SU-DHL-6 (cell line): ENCODE results near the gene LARGE2.

Experiments
- H2AFZ ChIP-seq: fragments of 200-600 bp; sonication (generic); 2 replicates; pipeline ENCODE4 v1.6.1; 2014; ENCODE audit warnings: low read depth, mild to moderate bottlenecking, moderate library complexity, mixed read lengths, antibody characterized with exemption, low read length; ENCODE audit not compliant: severe bottlenecking
- H3F3A ChIP-seq: fragments of 200-600 bp; shearing (Covaris generic); 2 replicates; pipeline ENCODE4 v1.6.0; 2016; ENCODE audit warnings: antibody characterized with exemption, mild to moderate bottlenecking; ENCODE audit not compliant: insufficient read depth
- H3K27ac ChIP-seq: fragments of 200-600 bp; sonication (generic); 2 replicates; pipeline ENCODE4 v1.5.1; 2016; ENCODE audit warnings: low read depth, mild to moderate bottlenecking, low read length, moderate library complexity, mixed read lengths
- H3K27me3 ChIP-seq: fragments of 200-600 bp; sonication (generic), shearing (Covaris generic); 2 replicates; pipeline ENCODE4 v1.6.0; 2014; ENCODE audit warnings: mild to moderate bottlenecking, low read length
- H3K36me3 ChIP-seq: fragments of 200-600 bp; sonication (generic); 2 replicates; pipeline ENCODE4 v1.6.1; 2014; ENCODE audit warnings: mild to moderate bottlenecking, low read length, mixed read lengths
- H3K4me2 ChIP-seq: fragments of 300-600, 200-600 bp; shearing (Covaris generic), sonication (generic); 2 replicates; pipeline ENCODE4 v1.6.0; 2014; ENCODE audit warnings: low read length, low read depth, mild to moderate bottlenecking; ENCODE audit not compliant: poor library complexity, severe bottlenecking
- H3K4me3 ChIP-seq: fragments of 200-600 bp; sonication (generic); 2 replicates; pipeline ENCODE4 v1.5.1; 2014; ENCODE audit warnings: antibody characterized with exemption, low read length, mild to moderate bottlenecking, mixed read lengths; ENCODE audit not compliant: insufficient read depth, poor library complexity, severe bottlenecking
- H3K79me2 ChIP-seq: fragments of 200-600 bp; sonication (generic); 2 replicates; pipeline ENCODE4 v1.6.1; 2014; ENCODE audit warnings: mild to moderate bottlenecking, low read length, moderate library complexity; ENCODE audit not compliant: insufficient read depth
- H3K9ac ChIP-seq: fragments of 200-600 bp; sonication (generic); 2 replicates; pipeline ENCODE4 v1.7.0; 2014; ENCODE audit warnings: mild to moderate bottlenecking, low read length
- H3K9me2 ChIP-seq: fragments of 200-600 bp; sonication (generic); replicated peaks from 2 replicates; pipeline ENCODE4 v1.6.1; 2014; ENCODE audit warnings: low read length; ENCODE audit not compliant: insufficient read depth
- H3K9me3 ChIP-seq: fragments of 200-600 bp; sonication (generic); 2 replicates; pipeline ENCODE4 v1.6.1; 2014; ENCODE audit warnings: low read length, mixed read lengths; ENCODE audit not compliant: insufficient read depth
- H4K20me1 ChIP-seq: fragments of 200-600 bp; sonication (generic); 2 replicates; pipeline ENCODE4 v1.6.1; 2014; ENCODE audit warnings: low read depth, mild to moderate bottlenecking, antibody characterized with exemption, low read length, moderate library complexity, mixed read lengths
- CTCF ChIP-seq: fragments of 200-600 bp; sonication (generic); IDR thresholded peaks from one replicate; pipeline ENCODE4 v1.5.1; 2017; ENCODE audit warnings: antibody characterized with exemption, mild to moderate bottlenecking, low read length, moderate library complexity; ENCODE audit not compliant: insufficient read depth, poor library complexity, severe bottlenecking
- EZH2phosphoT487 ChIP-seq: fragments of 200-600 bp; sonication (generic), shearing (Covaris generic); conservative IDR thresholded peaks from 2 replicates; pipeline ENCODE4 v1.6.1; 2018; ENCODE audit warnings: mild to moderate bottlenecking, antibody characterized with exemption, low read length, moderate library complexity, mixed read lengths

LARGE2 gene

GRCh38 chr11:45896422-45896984, 26.0 kb upstream of the LARGE2 start:
- Histone ChIP-seq H2AFZ (no peak overlapping the region), H3K36me3 (no peaks in the 10 kb centered on the region), H3K27ac (no peak overlapping the region), H3K9me3 (no peaks in the 10 kb centered on the region), H3K27me3 (no peaks in the 10 kb centered on the region), H3K9me2 (no peaks in the 10 kb centered on the region), H3K4me3 (no peak overlapping the region), H4K20me1 (no peaks in the 10 kb centered on the region), H3K9ac (no peak overlapping the region), H3K4me2 (no peak overlapping the region), H3F3A (no peaks in the 10 kb centered on the region), H3K79me2 (no peaks in the 10 kb centered on the region)
- no peak for TF ChIP-seq CTCF
- no peak for TF ChIP-seq EZH2phosphoT487

- H3K4me3 ChIP-seq: no peak overlapping the region
- H3K36me3 ChIP-seq: no peaks in the 10 kb centered on the region
- no peaks in the 10 kb centered on the region for H4K20me1 ChIP-seq
- H3K9me3 ChIP-seq: no peaks in the 10 kb centered on the region
- H3K27me3 ChIP-seq: no peaks in the 10 kb centered on the region
- no peak overlapping the region for H3K4me2 ChIP-seq
- no peaks in the 10 kb centered on the region for H3K79me2 ChIP-seq
- TF ChIP-seq CTCF: no peak
- no peak for TF ChIP-seq EZH2phosphoT487
- H3K9me2 ChIP-seq: no peaks in the 10 kb centered on the region
- no peak overlapping the region for H3K27ac ChIP-seq
- H3F3A ChIP-seq: no peaks in the 10 kb centered on the region
- H3K9ac ChIP-seq: no peak overlapping the region
- no peak overlapping the region for H2AFZ ChIP-seq
Measured at GRCh38 chr11:45897556-45897955, 24.9 kb upstream of the LARGE2 start.

GRCh38 chr11:45899086-45899447, 23.4 kb upstream of the LARGE2 start:
- Histone ChIP-seq H2AFZ (no peak overlapping the region), H3F3A (no peaks in the 10 kb centered on the region), H3K79me2 (no peaks in the 10 kb centered on the region), H3K4me3 (no peak overlapping the region), H3K9me3 (no peaks in the 10 kb centered on the region), H3K9me2 (no peaks in the 10 kb centered on the region), H3K27ac (no peak overlapping the region), H3K4me2 (no peak overlapping the region), H3K36me3 (no peaks in the 10 kb centered on the region), H3K27me3 (no peaks in the 10 kb centered on the region), H3K9ac (no peak overlapping the region), H4K20me1 (no peaks in the 10 kb centered on the region)
- no peak for TF ChIP-seq EZH2phosphoT487
- no peak for TF ChIP-seq CTCF
